CD14-positive monocyte (primary cell): ENCODE data around the gene TTF1. TPM values are rescaled to one million over a fixed set of nuclear protein-coding genes. Genes with fewer than 3 reads are reported as not detected.
"Not testable (repeated sequence)": the region's sequence is repeated elsewhere in the genome, so short reads cannot be mapped to it uniquely, and the experiment has no call there.

ENCODE experiments used
- DNase-seq, 3 donors: peaks; one replicate each; pipeline ENCODE4 v3.0.0-alpha.2; 2011 to 2022
- H2AFZ ChIP-seq: 2 replicates; pipeline ENCODE4 v1.6.0; 2012; ENCODE audit warnings: mild to moderate bottlenecking, low read depth, low read length, inconsistent platforms; ENCODE audit not compliant: insufficient read depth, poor library complexity, severe bottlenecking
- H3K27ac ChIP-seq, 2 donors: 1 replicate in 1 of 2; 2 replicates in 1 of 2; pipeline ENCODE4 v1.5.1; 2012 to 2013; ENCODE audit warnings: low read length in 2 of 2, control low read depth in 1 of 2, inconsistent platforms in 1 of 2, low read depth in 1 of 2, mild to moderate bottlenecking in 1 of 2
- H3K27me3 ChIP-seq, 2 donors: one replicate each; pipeline versions ENCODE4 v1.6.0 to v1.6.1; 2011 to 2013; ENCODE audit warnings: low read length in 2 of 2; ENCODE audit not compliant: control insufficient read depth in 2 of 2, insufficient read depth in 2 of 2
- H3K36me3 ChIP-seq, 2 donors: replicated peaks in 1 of 2; 1 replicate in 1 of 2; 2 replicates in 1 of 2; pipeline versions ENCODE4 v1.5.1 to v1.6.1; 2012 to 2013; ENCODE audit warnings: low read length in 2 of 2, control low read depth in 1 of 2, inconsistent platforms in 1 of 2, mild to moderate bottlenecking in 1 of 2; ENCODE audit not compliant: insufficient read depth in 2 of 2, control insufficient read depth in 1 of 2
- H3K4me1 ChIP-seq, 2 donors: 1 replicate in 1 of 2; 2 replicates in 1 of 2; pipeline versions ENCODE4 v1.5.1 to v1.6.1; 2012 to 2013; ENCODE audit warnings: low read length in 2 of 2, control low read depth in 1 of 2, inconsistent platforms in 1 of 2, mild to moderate bottlenecking in 1 of 2, moderate library complexity in 1 of 2; ENCODE audit not compliant: insufficient read depth in 2 of 2, control insufficient read depth in 1 of 2
- H3K4me2 ChIP-seq: replicated peaks from 2 replicates; pipeline ENCODE3; 2012; ENCODE audit warnings: low read length, moderate library complexity, mild to moderate bottlenecking; ENCODE audit not compliant: poor library complexity, severe bottlenecking; ENCODE audit errors: extremely low read depth
- H3K4me3 ChIP-seq, 3 experiments: fragments of 200-600 bp in 1 of 3; sonication (generic) in 1 of 3; replicated peaks in 1 of 3; 1 replicate in 2 of 3; 2 replicates in 1 of 3; pipeline ENCODE4 v1.5.1; 2011 to 2013; ENCODE audit warnings: low read length in 3 of 3, mild to moderate bottlenecking in 3 of 3, control low read depth in 2 of 3, low read depth in 2 of 3, inconsistent platforms in 1 of 3, moderate library complexity in 1 of 3
- H3K79me2 ChIP-seq: 2 replicates; pipeline ENCODE4 v1.6.0; 2012; ENCODE audit warnings: mild to moderate bottlenecking, control low read depth, inconsistent platforms, low read length, moderate library complexity; ENCODE audit not compliant: insufficient read depth
- H3K9ac ChIP-seq: 2 replicates; pipeline ENCODE4 v1.6.0; 2017; ENCODE audit warnings: low read length, mild to moderate bottlenecking; ENCODE audit not compliant: insufficient read depth, poor library complexity, severe bottlenecking
- H3K9me3 ChIP-seq, 2 donors: replicated peaks in 1 of 2; 1 replicate in 1 of 2; 2 replicates in 1 of 2; pipeline versions ENCODE4 v1.5.1 to v1.6.1; 2012 to 2013; ENCODE audit warnings: low read length in 2 of 2, control low read depth in 1 of 2; ENCODE audit not compliant: control insufficient read depth in 1 of 2, insufficient read depth in 1 of 2
- H4K20me1 ChIP-seq: 2 replicates; pipeline ENCODE4 v1.6.0; 2012; ENCODE audit warnings: mild to moderate bottlenecking, low read length, control low read depth, moderate library complexity; ENCODE audit not compliant: insufficient read depth
- H3K27ac Mint-ChIP-seq, 7 donors: one replicate each; pipeline ENCODE4 v1.8.0; 2020; ENCODE audit warnings: mild to moderate bottlenecking in 7 of 7, mixed read lengths in 7 of 7, moderate library complexity in 6 of 7, inconsistent platforms in 2 of 7
- H3K27me3 Mint-ChIP-seq, 3 donors: one replicate each; pipeline ENCODE4 v1.8.0; 2021 to 2022; ENCODE audit warnings: low read depth in 3 of 3, mild to moderate bottlenecking in 3 of 3, mixed read lengths in 3 of 3, moderate library complexity in 3 of 3, inconsistent platforms in 1 of 3
- H3K36me3 Mint-ChIP-seq, 2 donors: one replicate each; pipeline ENCODE4 v1.8.0; 2020; ENCODE audit warnings: mixed read lengths in 2 of 2, inconsistent platforms in 1 of 2, mild to moderate bottlenecking in 1 of 2
- H3K4me1 Mint-ChIP-seq: one replicate; pipeline ENCODE4 v1.8.0; 2020; ENCODE audit warnings: mild to moderate bottlenecking, mixed read lengths
- H3K4me3 Mint-ChIP-seq, 2 donors: one replicate each; pipeline ENCODE4 v1.8.0; 2020; ENCODE audit warnings: mild to moderate bottlenecking in 2 of 2, mixed read lengths in 2 of 2, moderate library complexity in 1 of 2
- H3K9me3 Mint-ChIP-seq, 7 donors: one replicate each; pipeline ENCODE4 v1.8.0; 2020 to 2022; ENCODE audit warnings: mixed read lengths in 7 of 7, mild to moderate bottlenecking in 6 of 7, moderate library complexity in 6 of 7, inconsistent platforms in 2 of 7
- WGBS: methylation state at CpG from one replicate; pipeline ENCODE4 v1.1.5; 2013; ENCODE audit warnings: missing lambda C conversion rate; ENCODE audit not compliant: insufficient coverage; 5-methylcytosine and 5-hydroxymethylcytosine counted together
- intact Hi-C, 2 donors: fragments of 100-400 bp; cut with micrococcal nuclease; formaldehyde crosslinking; loops; one replicate each; pipeline versions ENCODE4 v1.15.0 to v1.15.1; 2023
- polyA plus RNA-seq, 3 donors: library from polyadenylated mRNA; depleted of rRNA in 1 of 3; unstranded in 2 of 3; stranded (reverse) in 1 of 3; fragments of 300-500 nt in 2 of 3; fragments of >200 nt in 1 of 3; fragmentation: Illumina TruSeq in 2 of 3; gene quantifications; 1 replicate in 2 of 3; 2 replicates in 1 of 3; pipeline ENCODE4 v1.2.3, GENCODE V29; 2012 to 2021
- TF ChIP-seq, protein P1 (sequence below): fragments of 200-600 bp; IDR thresholded peaks from one replicate; pipeline ENCODE4 v1.8.0; 2022; ENCODE audit warnings: antibody characterized with exemption, mild to moderate bottlenecking

TTF1 gene
- polyA plus RNA-seq, 3 donors: 2.2 to 5.8 (median 4.1) TPM

DNA sequence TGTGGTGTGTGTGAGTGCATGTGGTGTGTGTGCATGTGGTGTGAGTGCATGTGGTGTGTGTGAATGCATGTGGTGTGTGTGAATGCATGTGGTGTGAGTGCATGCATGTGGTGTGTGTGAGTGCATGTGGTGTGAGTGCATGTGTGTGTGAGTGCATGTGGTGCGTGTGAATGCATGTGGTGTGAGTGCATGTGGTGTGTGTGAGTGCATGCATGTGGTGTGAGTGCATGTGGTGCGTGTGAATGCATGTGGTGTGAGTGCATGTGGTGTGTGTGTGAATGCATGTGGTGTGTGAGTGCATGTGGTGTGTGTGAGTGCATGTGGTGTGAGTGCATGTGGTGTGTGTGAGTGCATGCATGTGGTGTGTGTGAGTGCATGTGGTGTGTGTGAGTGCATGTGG is 28.9 kb downstream of the TTF1 start:
- Histone ChIP-seq H3K79me2 (peaks cover 11% of the 10 kb centered on the region), H3K36me3 (peaks cover 39 to 50% of the 10 kb centered on the region in 2 donors), H3K4me1 (peaks cover 39 to 45% of the 10 kb centered on the region in 2 donors)
- H3K4me3 ChIP-seq, H3K27ac ChIP-seq, H3K27me3 Mint-ChIP-seq, H2AFZ ChIP-seq, H4K20me1 ChIP-seq, H3K27me3 ChIP-seq, H3K9ac ChIP-seq, H3K9me3 Mint-ChIP-seq, H3K4me2 ChIP-seq, intact Hi-C loops, H3K27ac Mint-ChIP-seq, H3K9me3 ChIP-seq, H3K4me3 Mint-ChIP-seq, DNase-seq: not testable (repeated sequence)
- WGBS: 100% methylated on average over 2 of the region's 2 CpGs
- Mint-ChIP-seq H3K36me3 (peaks cover 21 to 25% of the 10 kb centered on the region in 2 donors), H3K4me1 (peaks cover 36% of the 10 kb centered on the region)

DNA sequence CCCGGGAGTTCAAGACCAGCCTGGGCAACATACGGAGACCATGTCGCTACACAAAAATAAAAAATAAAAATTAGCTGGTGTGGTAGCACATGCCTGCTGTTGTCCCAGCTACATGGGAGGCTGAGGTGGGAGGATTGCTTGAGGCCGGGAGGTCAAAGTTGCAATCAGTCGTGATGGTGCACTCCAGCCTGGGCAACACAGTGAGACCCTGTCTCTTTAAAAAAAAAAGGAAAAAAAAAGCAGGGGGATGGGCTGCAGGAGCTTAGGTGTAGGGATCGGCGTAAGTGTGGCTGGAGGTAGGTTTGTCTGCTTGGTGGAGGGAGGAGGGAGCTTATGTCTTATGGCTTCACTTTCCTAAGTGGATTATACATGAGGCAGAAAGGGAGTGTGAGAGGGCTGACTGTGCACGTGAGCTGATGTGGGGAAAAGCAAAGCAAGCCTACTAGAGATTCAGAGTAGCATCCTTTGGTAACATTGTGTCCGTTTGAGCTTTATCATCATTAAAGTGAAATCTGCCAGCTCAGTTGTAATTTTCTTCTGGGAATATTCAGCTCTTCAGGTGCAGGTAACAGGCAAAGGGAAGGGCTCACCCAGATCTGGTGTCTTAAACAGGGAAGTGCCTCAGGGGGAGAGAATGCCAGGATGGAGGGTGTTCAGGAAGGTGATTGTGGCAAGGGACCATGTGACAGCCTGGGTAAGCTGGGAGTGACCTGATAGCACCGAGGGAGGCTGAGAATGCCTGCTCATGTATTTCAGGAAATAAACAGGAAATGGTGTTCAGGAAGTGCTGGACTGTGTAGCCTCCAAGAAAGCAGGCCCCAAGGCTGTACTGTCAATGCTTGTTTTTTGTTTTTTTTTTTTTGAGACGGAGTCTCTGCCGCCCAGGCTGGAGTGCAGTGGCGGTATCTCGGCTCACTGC is 34.2 kb downstream of the TTF1 start:
- DNase-seq: peak; percentile 82 to 93 (median 92)
- Mint-ChIP-seq H3K27ac (peak overlapping the region; percentile 94 to 99 (median 97)), H3K4me3 (peak overlapping the region; percentile 67 to 90), H3K36me3 (peaks cover 11 to 14% of the 10 kb centered on the region in 2 donors), H3K27me3 (peaks cover 0 to 4% (median 2%) of the 10 kb centered on the region in 3 donors), H3K9me3 (peaks cover 0 to 5% (median 0%) of the 10 kb centered on the region in 7 donors), H3K4me1 (peaks cover 71% of the 10 kb centered on the region)
- H3K4me2 ChIP-seq: peak overlapping the region; percentile 69
- peak overlapping the region; percentile 87 for H3K27ac ChIP-seq
- H3K27me3 ChIP-seq: no peaks in the 10 kb centered on the region
- H3K4me1 ChIP-seq: peaks cover 58 to 72% of the 10 kb centered on the region in 2 donors
- 20% methylated on average over 7 of the region's 14 CpGs for WGBS
- H2AFZ ChIP-seq: peak overlapping the region; percentile 65
- H4K20me1 ChIP-seq: no peaks in the 10 kb centered on the region
- peak overlapping the region; percentile 46 for H3K9ac ChIP-seq
- TF ChIP-seq, protein P1, sequence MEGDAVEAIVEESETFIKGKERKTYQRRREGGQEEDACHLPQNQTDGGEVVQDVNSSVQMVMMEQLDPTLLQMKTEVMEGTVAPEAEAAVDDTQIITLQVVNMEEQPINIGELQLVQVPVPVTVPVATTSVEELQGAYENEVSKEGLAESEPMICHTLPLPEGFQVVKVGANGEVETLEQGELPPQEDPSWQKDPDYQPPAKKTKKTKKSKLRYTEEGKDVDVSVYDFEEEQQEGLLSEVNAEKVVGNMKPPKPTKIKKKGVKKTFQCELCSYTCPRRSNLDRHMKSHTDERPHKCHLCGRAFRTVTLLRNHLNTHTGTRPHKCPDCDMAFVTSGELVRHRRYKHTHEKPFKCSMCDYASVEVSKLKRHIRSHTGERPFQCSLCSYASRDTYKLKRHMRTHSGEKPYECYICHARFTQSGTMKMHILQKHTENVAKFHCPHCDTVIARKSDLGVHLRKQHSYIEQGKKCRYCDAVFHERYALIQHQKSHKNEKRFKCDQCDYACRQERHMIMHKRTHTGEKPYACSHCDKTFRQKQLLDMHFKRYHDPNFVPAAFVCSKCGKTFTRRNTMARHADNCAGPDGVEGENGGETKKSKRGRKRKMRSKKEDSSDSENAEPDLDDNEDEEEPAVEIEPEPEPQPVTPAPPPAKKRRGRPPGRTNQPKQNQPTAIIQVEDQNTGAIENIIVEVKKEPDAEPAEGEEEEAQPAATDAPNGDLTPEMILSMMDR: no peak
- peaks cover 23 to 27% of the 10 kb centered on the region in 2 donors for H3K36me3 ChIP-seq
- H3K9me3 ChIP-seq: no peaks in the 10 kb centered on the region
- H3K4me3 ChIP-seq: peak overlapping the region in 1 of 3 experiments; percentile 48
- intact Hi-C loops: no loop called here
- no peaks in the 10 kb centered on the region for H3K79me2 ChIP-seq
